HAP-1 (cell line): ENCODE data around the gene HS3ST3A1.
"Not testable (repeated sequence)": the region's sequence is repeated elsewhere in the genome, so short reads cannot be mapped to it uniquely, and the experiment has no call there.

ENCODE experiments used
- DNase-seq, 2 experiments: peaks; one replicate each; pipeline ENCODE4 v3.0.0-alpha.2; 2016 to 2020; ENCODE audit warnings: low spot score in 2 of 2
- H3K27me3 ChIP-seq: fragments of 250-450 bp; sonication (Bioruptor Pico); 2 replicates; pipeline ENCODE4 v1.5.1; 2020; ENCODE audit warnings: low read depth, mild to moderate bottlenecking, moderate library complexity
- H3K36me3 ChIP-seq: fragments of 250-450 bp; sonication (Bioruptor Pico); replicated peaks from 2 replicates; pipeline ENCODE4 v1.5.1; 2020; ENCODE audit warnings: mild to moderate bottlenecking
- H3K4me1 ChIP-seq: fragments of 250-450 bp; sonication (Bioruptor Pico); 2 replicates; pipeline ENCODE4 v1.5.1; 2020; ENCODE audit warnings: mild to moderate bottlenecking
- H3K4me3 ChIP-seq: fragments of 250-450 bp; sonication (Bioruptor Pico); 2 replicates; pipeline ENCODE4 v1.5.1; 2020; ENCODE audit warnings: mild to moderate bottlenecking, moderate library complexity
- H3K9me3 ChIP-seq: fragments of 250-450 bp; sonication (Bioruptor Pico); 2 replicates; pipeline ENCODE4 v1.5.1; 2020; ENCODE audit warnings: mild to moderate bottlenecking, moderate library complexity
- in situ Hi-C: fragments of 300-500 bp; cut with MboI; formaldehyde crosslinking; loops from 3 replicates; pipeline ENCODE4 v1.14.3; 2020; ENCODE audit warnings: low sequenced_read_pairs, inconsistent platforms, mixed read lengths

Gene HS3ST3A1

GRCh38 chr17:13498184-13498583 is 103.5 kb downstream of the HS3ST3A1 start:
- H3K4me3 ChIP-seq, result no peak overlapping the region
- in situ Hi-C loops, result no loop called here
- no peak for DNase-seq

GRCh38 chr17:13496553-13497056 is 105.1 kb downstream of the HS3ST3A1 start:
- DNase-seq, H3K27me3 ChIP-seq, in situ Hi-C loops, H3K36me3 ChIP-seq, H3K9me3 ChIP-seq, H3K4me1 ChIP-seq, H3K4me3 ChIP-seq: not testable (repeated sequence)

More at GRCh38 chr17:13498184-13498583, 103.5 kb downstream of the HS3ST3A1 start:
- H3K27me3 ChIP-seq, result no peaks in the 10 kb centered on the region
- no peaks in the 10 kb centered on the region for H3K36me3 ChIP-seq
- H3K4me1 ChIP-seq, result no peaks in the 10 kb centered on the region
- no peaks in the 10 kb centered on the region for H3K9me3 ChIP-seq

GRCh38 chr17:13495423-13495822 is 106.3 kb downstream of the HS3ST3A1 start:
- Histone ChIP-seq H3K9me3 (no peaks in the 10 kb centered on the region), H3K27me3 (no peaks in the 10 kb centered on the region), H3K4me3 (no peak overlapping the region), H3K4me1 (no peaks in the 10 kb centered on the region), H3K36me3 (no peaks in the 10 kb centered on the region)
- no peak for DNase-seq
- in situ Hi-C loops, result no loop called here

- in situ Hi-C loops, result no loop called here
- H3K27me3 ChIP-seq, result no peaks in the 10 kb centered on the region
- no peak for DNase-seq
- H3K4me3 ChIP-seq, result no peak overlapping the region
- no peaks in the 10 kb centered on the region for H3K9me3 ChIP-seq
- H3K36me3 ChIP-seq, result no peaks in the 10 kb centered on the region
- no peaks in the 10 kb centered on the region for H3K4me1 ChIP-seq
Measured at GRCh38 chr17:13492737-13493122, 109.0 kb downstream of the HS3ST3A1 start.

- Histone ChIP-seq H3K9me3 (no peaks in the 10 kb centered on the region), H3K36me3 (no peaks in the 10 kb centered on the region), H3K4me3 (no peak overlapping the region), H3K27me3 (no peaks in the 10 kb centered on the region), H3K4me1 (no peaks in the 10 kb centered on the region)
- in situ Hi-C loops, result no loop called here
- DNase-seq, result no peak
Measured at GRCh38 chr17:13491916-13492736, 109.6 kb downstream of the HS3ST3A1 start.

- no peak for DNase-seq
- Histone ChIP-seq H3K27me3 (no peaks in the 10 kb centered on the region), H3K9me3 (no peaks in the 10 kb centered on the region), H3K36me3 (no peaks in the 10 kb centered on the region), H3K4me1 (no peaks in the 10 kb centered on the region), H3K4me3 (no peak overlapping the region)
- in situ Hi-C loops, result no loop called here
Measured at GRCh38 chr17:13491491-13491890, 110.2 kb downstream of the HS3ST3A1 start.

- no peaks in the 10 kb centered on the region for H3K4me1 ChIP-seq
- H3K4me3 ChIP-seq, result no peak overlapping the region
- H3K9me3 ChIP-seq, result no peaks in the 10 kb centered on the region
- in situ Hi-C loops, result no loop called here
- H3K27me3 ChIP-seq, result no peaks in the 10 kb centered on the region
- no peaks in the 10 kb centered on the region for H3K36me3 ChIP-seq
- DNase-seq, result no peak
Measured at GRCh38 chr17:13490906-13491482, 110.7 kb downstream of the HS3ST3A1 start.

- Histone ChIP-seq H3K9me3 (no peaks in the 10 kb centered on the region), H3K4me3 (no peak overlapping the region), H3K27me3 (no peaks in the 10 kb centered on the region), H3K4me1 (no peaks in the 10 kb centered on the region), H3K36me3 (no peaks in the 10 kb centered on the region)
- in situ Hi-C loops, result no loop called here
- no peak for DNase-seq
Measured at GRCh38 chr17:13490427-13490826, 111.3 kb downstream of the HS3ST3A1 start.

- Histone ChIP-seq H3K27me3 (no peaks in the 10 kb centered on the region), H3K36me3 (no peaks in the 10 kb centered on the region), H3K4me1 (no peaks in the 10 kb centered on the region), H3K4me3 (no peak overlapping the region), H3K9me3 (no peaks in the 10 kb centered on the region)
- no peak for DNase-seq
- in situ Hi-C loops, result no loop called here
Measured at GRCh38 chr17:13485327-13485726, 116.4 kb downstream of the HS3ST3A1 start.

- no peaks in the 10 kb centered on the region for H3K4me1 ChIP-seq
- peaks cover 6% of the 10 kb centered on the region for H3K9me3 ChIP-seq
- H3K4me3 ChIP-seq, result no peak overlapping the region
- in situ Hi-C loops, result no loop called here
- no peaks in the 10 kb centered on the region for H3K27me3 ChIP-seq
- no peak for DNase-seq
- H3K36me3 ChIP-seq, result no peaks in the 10 kb centered on the region
Measured at GRCh38 chr17:13484020-13484419, 117.7 kb downstream of the HS3ST3A1 start.

- Histone ChIP-seq H3K36me3 (no peaks in the 10 kb centered on the region), H3K27me3 (no peaks in the 10 kb centered on the region), H3K9me3 (peaks cover 6% of the 10 kb centered on the region), H3K4me1 (no peaks in the 10 kb centered on the region), H3K4me3 (no peak overlapping the region)
- no peak for DNase-seq
- in situ Hi-C loops, result no loop called here
Measured at GRCh38 chr17:13480877-13481276, 120.9 kb downstream of the HS3ST3A1 start.

- Histone ChIP-seq H3K36me3 (no peaks in the 10 kb centered on the region), H3K9me3 (peaks cover 6% of the 10 kb centered on the region), H3K27me3 (no peaks in the 10 kb centered on the region), H3K4me3 (no peak overlapping the region), H3K4me1 (no peaks in the 10 kb centered on the region)
- in situ Hi-C loops, result no loop called here
- DNase-seq, result no peak
Measured at GRCh38 chr17:13478326-13478830, 123.4 kb downstream of the HS3ST3A1 start.

- in situ Hi-C loops, result no loop called here
- H3K4me1 ChIP-seq, result no peaks in the 10 kb centered on the region
- H3K9me3 ChIP-seq, result peaks cover 6% of the 10 kb centered on the region
- no peaks in the 10 kb centered on the region for H3K27me3 ChIP-seq
- DNase-seq, result no peak
- H3K36me3 ChIP-seq, result no peaks in the 10 kb centered on the region
- no peak overlapping the region for H3K4me3 ChIP-seq
Measured at GRCh38 chr17:13477180-13477611, 124.5 kb downstream of the HS3ST3A1 start.

- H3K4me3 ChIP-seq, result no peak overlapping the region
- H3K27me3 ChIP-seq, result no peaks in the 10 kb centered on the region
- peaks cover 6% of the 10 kb centered on the region for H3K9me3 ChIP-seq
- in situ Hi-C loops, result no loop called here
- no peaks in the 10 kb centered on the region for H3K4me1 ChIP-seq
- no peaks in the 10 kb centered on the region for H3K36me3 ChIP-seq
- no peak for DNase-seq
Measured at GRCh38 chr17:13476720-13477119, 125.0 kb downstream of the HS3ST3A1 start.
